Neural progenitor cell (in vitro differentiated cells): ENCODE measurements around the gene SNAP25.

Experiments used
- EZH2 ChIP-seq: fragments of 200-600 bp; sonication (generic); IDR thresholded peaks from 2 replicates; pipeline ENCODE4 v1.6.1; 2017; ENCODE audit warnings: antibody characterized with exemption, mild to moderate bottlenecking, moderate library complexity
- TF ChIP-seq, protein P1 (sequence below): fragments of 200-600 bp; sonication (generic); IDR thresholded peaks from 2 replicates; pipeline ENCODE4 v1.5.1; 2017; ENCODE audit warnings: antibody characterized with exemption, mild to moderate bottlenecking

DNA sequence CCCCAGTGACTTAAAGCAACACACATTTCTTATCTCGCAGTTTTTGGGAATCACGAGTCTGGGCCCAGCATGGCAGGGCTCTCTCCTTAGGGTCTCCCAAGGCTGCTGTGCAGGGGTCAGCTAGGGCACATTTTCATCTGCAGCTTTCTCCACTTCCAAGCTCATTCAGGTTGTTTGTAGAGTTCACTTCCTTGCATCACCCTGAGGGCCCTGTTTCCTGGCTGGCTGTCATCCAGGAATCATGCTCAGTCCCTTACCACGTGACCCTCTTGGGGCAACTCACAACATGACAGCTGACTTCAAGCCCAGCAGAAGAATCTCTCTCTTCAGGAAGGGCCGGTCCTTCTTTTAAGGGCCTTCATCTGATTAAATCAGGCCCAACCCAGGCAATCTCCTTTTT lies 21.3 kb downstream of the SNAP25 start:
- TF ChIP-seq, protein P1, sequence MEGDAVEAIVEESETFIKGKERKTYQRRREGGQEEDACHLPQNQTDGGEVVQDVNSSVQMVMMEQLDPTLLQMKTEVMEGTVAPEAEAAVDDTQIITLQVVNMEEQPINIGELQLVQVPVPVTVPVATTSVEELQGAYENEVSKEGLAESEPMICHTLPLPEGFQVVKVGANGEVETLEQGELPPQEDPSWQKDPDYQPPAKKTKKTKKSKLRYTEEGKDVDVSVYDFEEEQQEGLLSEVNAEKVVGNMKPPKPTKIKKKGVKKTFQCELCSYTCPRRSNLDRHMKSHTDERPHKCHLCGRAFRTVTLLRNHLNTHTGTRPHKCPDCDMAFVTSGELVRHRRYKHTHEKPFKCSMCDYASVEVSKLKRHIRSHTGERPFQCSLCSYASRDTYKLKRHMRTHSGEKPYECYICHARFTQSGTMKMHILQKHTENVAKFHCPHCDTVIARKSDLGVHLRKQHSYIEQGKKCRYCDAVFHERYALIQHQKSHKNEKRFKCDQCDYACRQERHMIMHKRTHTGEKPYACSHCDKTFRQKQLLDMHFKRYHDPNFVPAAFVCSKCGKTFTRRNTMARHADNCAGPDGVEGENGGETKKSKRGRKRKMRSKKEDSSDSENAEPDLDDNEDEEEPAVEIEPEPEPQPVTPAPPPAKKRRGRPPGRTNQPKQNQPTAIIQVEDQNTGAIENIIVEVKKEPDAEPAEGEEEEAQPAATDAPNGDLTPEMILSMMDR = no peak
- no peak for TF ChIP-seq EZH2
